GM19043 (cell line): Measurements from ENCODE around the gene RHBDD3.
"Not testable (repeated sequence)": the region's sequence is repeated elsewhere in the genome, so short reads cannot be mapped to it uniquely, and the experiment has no call there.

Source experiments
- ATAC-seq: cut with Tn5 transposase; IDR thresholded peaks from one replicate; pipeline ENCODE4 v1.9.1; 2021; ENCODE audit warnings: low read depth; ENCODE audit not compliant: unreplicated experiment

The RHBDD3 gene

GRCh38 chr22:29219881-29220670, 47.7 kb downstream of the RHBDD3 start:
- no peak for ATAC-seq

GRCh38 chr22:29219409-29219782, 48.4 kb downstream of the RHBDD3 start:
- ATAC-seq: not testable (repeated sequence)

- no peak for ATAC-seq
These were observed 48.9 kb downstream of the RHBDD3 start for GRCh38 chr22:29218758-29219408.

- no peak for ATAC-seq
These were observed 49.7 kb downstream of the RHBDD3 start for GRCh38 chr22:29217827-29218757.

- ATAC-seq: no peak
These were observed 50.7 kb downstream of the RHBDD3 start for GRCh38 chr22:29216873-29217666.

- ATAC-seq: no peak
These were observed 51.5 kb downstream of the RHBDD3 start for GRCh38 chr22:29216011-29216872.

GRCh38 chr22:29215012-29215860, 52.5 kb downstream of the RHBDD3 start:
- no peak for ATAC-seq

- no peak for ATAC-seq
These were observed 53.5 kb downstream of the RHBDD3 start for GRCh38 chr22:29214232-29214631.

- ATAC-seq: no peak
These were observed 54.3 kb downstream of the RHBDD3 start for GRCh38 chr22:29213493-29213892.

GRCh38 chr22:29212743-29213142, 55.0 kb downstream of the RHBDD3 start:
- no peak for ATAC-seq

GRCh38 chr22:29211466-29211865, 56.3 kb downstream of the RHBDD3 start:
- ATAC-seq: no peak

GRCh38 chr22:29211066-29211465, 56.7 kb downstream of the RHBDD3 start:
- no peak for ATAC-seq
